Liver (tissue), 9 donors: Measurements from ENCODE around the gene RCE1. TPM values are rescaled to one million over a fixed set of nuclear protein-coding genes. Genes with fewer than 3 reads are reported as not detected.

Experiments
- DNase-seq: peaks from one replicate; pipeline ENCODE4 v3.0.0-alpha.2; 2017; ENCODE audit warnings: low spot score
- H3K27ac ChIP-seq, 2 donors: one replicate each; pipeline ENCODE4 v1.7.0; 2013; ENCODE audit warnings: inconsistent platforms in 2 of 2, low read length in 2 of 2, control low read depth in 1 of 2, low read depth in 1 of 2, mild to moderate bottlenecking in 1 of 2
- H3K27me3 ChIP-seq, 4 donors: one replicate each; pipeline versions ENCODE4 v1.6.1 to v1.7.0; 2013; ENCODE audit warnings: low read length in 3 of 4, inconsistent platforms in 1 of 4, mild to moderate bottlenecking in 1 of 4, moderate library complexity in 1 of 4; ENCODE audit not compliant: control insufficient read depth in 4 of 4, insufficient read depth in 4 of 4
- H3K36me3 ChIP-seq, 4 donors: one replicate each; pipeline versions ENCODE4 v1.6.1 to v1.7.0; 2013; ENCODE audit warnings: low read length in 3 of 4, mild to moderate bottlenecking in 3 of 4, low read depth in 1 of 4, moderate library complexity in 1 of 4; ENCODE audit not compliant: control insufficient read depth in 4 of 4, insufficient read depth in 3 of 4
- H3K4me1 ChIP-seq, 4 donors: one replicate each; pipeline versions ENCODE4 v1.6.1 to v1.7.0; 2013; ENCODE audit warnings: low read length in 3 of 4, mild to moderate bottlenecking in 3 of 4, moderate library complexity in 1 of 4; ENCODE audit not compliant: control insufficient read depth in 4 of 4, insufficient read depth in 4 of 4
- H3K4me3 ChIP-seq, 3 donors: one replicate each; pipeline versions ENCODE4 v1.6.1 to v1.7.0; 2013; ENCODE audit warnings: low read length in 3 of 3, control low read depth in 1 of 3, low read depth in 1 of 3, mild to moderate bottlenecking in 1 of 3
- H3K9ac ChIP-seq, 2 donors: one replicate each; pipeline ENCODE4 v1.7.0; 2013; ENCODE audit warnings: low read length in 2 of 2, mild to moderate bottlenecking in 2 of 2, moderate library complexity in 2 of 2, control low read depth in 1 of 2, low read depth in 1 of 2
- H3K9me3 ChIP-seq, 4 donors: one replicate each; pipeline versions ENCODE4 v1.6.1 to v1.7.0; 2013; ENCODE audit warnings: low read length in 3 of 4; ENCODE audit not compliant: control insufficient read depth in 4 of 4
- ATF3 ChIP-seq: IDR thresholded peaks from 2 replicates; pipeline ENCODE4 v1.6.1; 2016; ENCODE audit warnings: antibody characterized with exemption
- CTCF ChIP-seq: fragments of 150-350 bp; IDR thresholded peaks from 2 replicates; pipeline ENCODE4 v1.5.1; 2017; ENCODE audit warnings: improper control_type of control experiment, low read depth, low read length; ENCODE audit not compliant: missing input control
- EGR1 ChIP-seq, 2 donors: IDR thresholded peaks; 2 replicates each; pipeline ENCODE4 v1.6.1; 2016 to 2018; ENCODE audit warnings: antibody characterized with exemption in 2 of 2, low read depth in 2 of 2
- FOXA1 ChIP-seq: IDR thresholded peaks from 2 replicates; pipeline ENCODE4 v1.6.1; 2016; ENCODE audit warnings: antibody characterized with exemption
- FOXA2 ChIP-seq: IDR thresholded peaks from 2 replicates; pipeline ENCODE4 v1.6.1; 2016; ENCODE audit warnings: antibody characterized with exemption
- GABPA ChIP-seq, 2 donors: IDR thresholded peaks in 1 of 2; conservative IDR thresholded peaks in 1 of 2; 2 replicates each; pipeline ENCODE4 v1.6.1; 2016; ENCODE audit warnings: antibody characterized with exemption in 2 of 2, mild to moderate bottlenecking in 1 of 2, moderate library complexity in 1 of 2
- HNF4A ChIP-seq, 2 donors: conservative IDR thresholded peaks; 2 replicates each; pipeline ENCODE4 v1.6.1; 2016; ENCODE audit warnings: antibody characterized with exemption in 2 of 2, mild to moderate bottlenecking in 2 of 2
- HNF4G ChIP-seq: IDR thresholded peaks from 2 replicates; pipeline ENCODE4 v1.6.1; 2016; ENCODE audit warnings: antibody characterized with exemption
- JUND ChIP-seq, 2 donors: IDR thresholded peaks; 2 replicates each; pipeline ENCODE4 v1.6.1; 2016; ENCODE audit warnings: antibody characterized with exemption in 2 of 2
- MAX ChIP-seq: IDR thresholded peaks from 2 replicates; pipeline ENCODE4 v1.6.1; 2016; ENCODE audit warnings: antibody characterized with exemption
- NR2F2 ChIP-seq: IDR thresholded peaks from 2 replicates; pipeline ENCODE4 v1.6.1; 2016; ENCODE audit warnings: antibody characterized with exemption
- RAD21 ChIP-seq, 2 donors: IDR thresholded peaks; 2 replicates each; pipeline ENCODE4 v1.6.1; 2016; ENCODE audit warnings: antibody characterized with exemption in 2 of 2, mild to moderate bottlenecking in 2 of 2
- REST ChIP-seq: IDR thresholded peaks from 2 replicates; pipeline ENCODE4 v1.6.1; 2016; ENCODE audit warnings: antibody characterized with exemption, mild to moderate bottlenecking
- RXRA ChIP-seq, 2 donors: IDR thresholded peaks; 2 replicates each; pipeline ENCODE4 v1.6.1; 2017 to 2018; ENCODE audit warnings: antibody characterized with exemption in 2 of 2, mild to moderate bottlenecking in 1 of 2
- SP1 ChIP-seq: IDR thresholded peaks from 2 replicates; pipeline ENCODE4 v1.6.1; 2018; ENCODE audit warnings: antibody characterized with exemption, mild to moderate bottlenecking
- TAF1 ChIP-seq: conservative IDR thresholded peaks from 2 replicates; pipeline ENCODE4 v1.6.1; 2016; ENCODE audit warnings: antibody characterized with exemption, mild to moderate bottlenecking
- YY1 ChIP-seq: IDR thresholded peaks from 2 replicates; pipeline ENCODE4 v1.6.1; 2016; ENCODE audit warnings: antibody characterized with exemption, mild to moderate bottlenecking
- ZBTB33 ChIP-seq: IDR thresholded peaks from 2 replicates; pipeline ENCODE4 v1.6.1; 2016; ENCODE audit warnings: antibody characterized with exemption
- WGBS: extraction: QIAGEN DNeasy Blood & Tissue Kit; methylation state at CpG from one replicate; pipeline ENCODE4 v1.1.7; 2013; 5-methylcytosine and 5-hydroxymethylcytosine counted together
- polyA plus RNA-seq, 2 donors: library from polyadenylated mRNA; stranded (reverse) in 1 of 2; unstranded in 1 of 2; fragments of 200-250 nt in 1 of 2; fragments of >200 nt in 1 of 2; fragmentation: Nextera tagmentation in 1 of 2; extraction: Ambion mirVana in 1 of 2; gene quantifications; one replicate each; pipeline versions ENCODE4 v1.2.1 to v1.2.3, GENCODE V29; 2013 to 2015
- total RNA-seq, 2 donors: library from RNA; depleted of rRNA; stranded (reverse); fragments of >200 nt; gene quantifications; one replicate each; pipeline ENCODE4 v1.2.3, GENCODE V29; 2014
- donor health status: healthy.
- donor health status: healthy.
- donor health status: healthy.
- donor health status: healthy.
- donor health status: healthy.

RCE1 gene
- total and polyA plus RNA-seq, 4 donors = 2.9 to 7.7 (median 3.2) TPM

- Histone ChIP-seq H3K9ac (no peak overlapping the region), H3K9me3 (no peaks in the 10 kb centered on the region), H3K4me3 (no peak overlapping the region), H3K4me1 (peaks cover 10 to 29% (median 20%) of the 10 kb centered on the region in 4 donors), H3K27me3 (no peaks in the 10 kb centered on the region), H3K36me3 (no peaks in the 10 kb centered on the region), H3K27ac (no peak overlapping the region)
- DNase-seq = no peak
- WGBS = 81% methylated on average over 15 of the region's 15 CpGs
- TF ChIP-seq SP1 = no peak
- TF ChIP-seq YY1 = no peak
- no peak for TF ChIP-seq CTCF
- no peak for TF ChIP-seq JUND (IDR thresholded peaks at IDR 0.05)
- no peak for TF ChIP-seq MAX
- no peak for TF ChIP-seq FOXA2
- TF ChIP-seq TAF1 = no peak
- TF ChIP-seq EGR1 (IDR thresholded peaks at IDR 0.05; ENCODE audit: low read depth in 2 of 2) = no peak
- no peak for TF ChIP-seq GABPA (IDR thresholded peaks at IDR 0.05 in 1 of 2, conservative IDR thresholded peaks at IDR 0.05 in 1 of 2)
- TF ChIP-seq NR2F2 = no peak
- no peak for TF ChIP-seq ATF3
- no peak for TF ChIP-seq RAD21 (IDR thresholded peaks at IDR 0.05)
- no peak for TF ChIP-seq HNF4A (conservative IDR thresholded peaks at IDR 0.05)
- no peak for TF ChIP-seq HNF4G
- TF ChIP-seq FOXA1 = no peak
- TF ChIP-seq RXRA (IDR thresholded peaks at IDR 0.05) = no peak
- TF ChIP-seq REST = no peak
- no peak for TF ChIP-seq ZBTB33
Measured at GRCh38 chr11:66886671-66887221, 43.5 kb downstream of the RCE1 start.
